Measurements from ENCODE around the gene MITF.

DNA sequence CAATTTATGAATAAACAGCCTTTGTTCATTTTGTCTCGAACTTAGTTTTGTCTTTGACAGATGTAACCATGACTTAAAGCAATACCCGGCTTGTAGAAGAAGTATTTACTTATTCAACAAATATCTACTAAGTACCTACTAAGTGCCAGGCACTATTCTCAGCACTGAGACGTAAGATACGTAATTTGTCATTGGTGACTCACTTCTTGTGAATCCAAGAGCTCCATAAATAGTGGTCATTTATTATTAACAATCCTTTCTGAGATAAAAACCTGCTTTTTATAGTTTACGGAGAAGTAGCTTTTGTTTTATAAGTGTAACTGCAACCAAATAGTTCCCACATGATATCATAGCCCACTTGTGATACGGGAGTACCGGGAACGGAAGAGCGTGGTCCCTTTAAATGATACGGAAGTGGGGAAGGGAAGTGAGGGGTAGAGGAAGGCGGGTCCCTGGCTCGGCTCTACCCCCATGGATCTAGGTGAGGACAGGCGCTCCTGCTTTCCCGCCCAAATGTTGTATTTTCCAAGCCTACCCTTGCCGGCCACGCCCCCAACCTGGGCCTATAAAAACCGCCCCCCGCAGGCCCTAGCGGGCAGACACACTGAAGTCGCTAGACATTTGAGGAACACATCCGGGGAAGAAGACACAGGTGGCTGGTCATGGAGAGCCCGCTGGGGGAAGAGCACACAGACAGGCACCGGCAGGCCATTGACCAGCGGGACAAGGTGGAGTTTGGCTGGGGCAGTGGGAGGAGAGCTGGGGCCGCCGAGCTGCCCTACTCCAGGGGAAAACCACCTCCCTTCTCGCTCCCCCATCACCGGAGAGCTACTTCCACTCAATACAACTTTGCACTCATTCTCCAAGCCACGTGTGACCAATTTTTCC, 260.1 kb downstream of the MITF start, which contains the start of gene SAMMSON:
- TF ChIP-seq, protein P1, sequence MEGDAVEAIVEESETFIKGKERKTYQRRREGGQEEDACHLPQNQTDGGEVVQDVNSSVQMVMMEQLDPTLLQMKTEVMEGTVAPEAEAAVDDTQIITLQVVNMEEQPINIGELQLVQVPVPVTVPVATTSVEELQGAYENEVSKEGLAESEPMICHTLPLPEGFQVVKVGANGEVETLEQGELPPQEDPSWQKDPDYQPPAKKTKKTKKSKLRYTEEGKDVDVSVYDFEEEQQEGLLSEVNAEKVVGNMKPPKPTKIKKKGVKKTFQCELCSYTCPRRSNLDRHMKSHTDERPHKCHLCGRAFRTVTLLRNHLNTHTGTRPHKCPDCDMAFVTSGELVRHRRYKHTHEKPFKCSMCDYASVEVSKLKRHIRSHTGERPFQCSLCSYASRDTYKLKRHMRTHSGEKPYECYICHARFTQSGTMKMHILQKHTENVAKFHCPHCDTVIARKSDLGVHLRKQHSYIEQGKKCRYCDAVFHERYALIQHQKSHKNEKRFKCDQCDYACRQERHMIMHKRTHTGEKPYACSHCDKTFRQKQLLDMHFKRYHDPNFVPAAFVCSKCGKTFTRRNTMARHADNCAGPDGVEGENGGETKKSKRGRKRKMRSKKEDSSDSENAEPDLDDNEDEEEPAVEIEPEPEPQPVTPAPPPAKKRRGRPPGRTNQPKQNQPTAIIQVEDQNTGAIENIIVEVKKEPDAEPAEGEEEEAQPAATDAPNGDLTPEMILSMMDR (IDR thresholded peaks at IDR 0.05), result no peak
- TF ChIP-seq ZFX (IDR thresholded peaks at IDR 0.05; ENCODE audit: borderline replicate concordance), result no peak
